Hematopoietic multipotent progenitor cell treated with erythropoietin and hydrocortisone succinate and interleukin-3 and kit ligand, for 17 days (in vitro differentiated cells): ENCODE data around the gene ENGASE.

Experiments
- DNase-seq: peaks from one replicate; pipeline ENCODE4 v3.0.0-alpha.2; 2015; ENCODE audit warnings: low spot score

ENGASE gene

DNA sequence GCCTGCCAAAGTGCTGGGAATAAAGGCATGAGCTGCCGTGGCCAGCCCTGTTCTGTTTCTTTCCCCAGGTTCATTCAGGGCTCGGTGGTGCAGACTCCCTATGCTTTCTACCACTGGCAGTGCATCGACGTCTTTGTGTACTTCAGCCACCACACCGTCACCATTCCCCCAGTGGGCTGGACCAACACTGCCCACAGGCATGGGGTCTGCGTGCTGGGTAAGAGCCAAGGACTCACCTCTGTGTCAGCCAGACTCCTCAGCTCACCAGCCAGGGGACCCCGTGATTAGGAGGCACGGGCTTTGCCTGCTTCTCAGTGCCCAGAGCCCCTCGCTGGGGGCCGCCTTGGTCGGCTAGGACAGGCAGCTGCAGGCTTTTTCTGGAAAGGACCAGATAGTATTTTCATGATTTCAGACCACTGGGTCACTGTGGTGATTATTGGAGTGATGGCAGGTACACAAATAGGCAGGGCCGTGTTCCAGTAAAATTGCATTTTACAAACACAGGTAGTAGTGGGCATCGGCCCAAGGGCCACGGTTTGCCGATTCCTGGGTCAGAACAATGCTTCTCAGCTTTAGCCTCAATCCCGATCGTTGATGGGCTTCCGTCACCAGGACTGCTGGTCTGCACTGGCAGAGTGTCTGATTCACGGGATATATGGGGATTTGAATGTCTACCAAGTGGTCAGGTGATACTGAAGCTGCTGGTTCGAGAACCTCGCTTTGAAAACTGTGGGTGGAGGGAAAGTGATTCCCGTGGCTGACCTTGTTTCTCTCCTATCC lies 5.0 kb downstream of the ENGASE start:
- DNase-seq: no peak

DNA sequence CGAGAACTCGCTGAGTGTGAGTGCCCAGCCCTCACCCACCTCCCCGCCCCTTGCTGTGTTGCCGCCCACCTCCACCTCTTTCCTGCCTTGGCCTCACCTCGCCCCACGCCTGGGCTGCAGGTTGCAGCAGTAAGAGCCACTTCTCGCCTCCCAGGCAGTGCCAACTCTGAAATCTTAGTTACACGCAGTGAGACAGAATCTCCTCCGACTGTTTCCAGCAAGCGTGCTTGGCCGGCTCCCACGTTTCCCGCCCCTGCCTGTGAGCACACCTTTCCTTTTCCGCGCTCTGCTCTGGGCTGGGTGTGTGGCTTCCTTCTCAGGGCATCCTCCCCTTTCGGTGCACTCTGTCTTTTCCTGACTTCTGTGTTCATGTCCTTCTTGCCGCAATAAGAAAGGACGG lies 5.7 kb downstream of the ENGASE start:
- DNase-seq: no peak

DNA sequence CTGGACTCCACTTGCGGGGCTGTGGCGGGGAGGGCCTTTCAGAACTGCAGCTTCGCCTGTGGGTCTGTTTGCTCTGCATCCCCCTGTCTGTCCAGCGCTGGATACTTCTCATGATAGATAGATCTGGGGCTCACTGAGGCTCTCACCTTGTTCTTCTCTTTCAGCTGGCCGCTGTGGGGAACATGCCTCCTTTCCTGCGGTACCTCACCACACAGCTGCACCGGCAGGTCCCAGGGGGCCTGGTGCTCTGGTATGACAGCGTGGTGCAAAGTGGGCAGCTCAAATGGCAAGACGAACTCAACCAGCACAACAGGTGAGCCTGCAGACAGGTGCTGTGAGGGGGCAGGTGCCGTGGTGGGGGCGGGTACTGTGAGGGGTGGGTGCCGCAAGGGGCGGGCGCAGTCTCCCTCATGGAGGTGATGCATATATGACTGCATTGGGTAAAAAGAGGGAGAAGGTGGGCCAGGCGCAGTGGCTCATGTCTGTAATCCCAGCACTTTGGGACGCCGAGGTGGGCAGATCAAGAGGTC lies 6.2 kb downstream of the ENGASE start:
- DNase-seq: no peak

DNA sequence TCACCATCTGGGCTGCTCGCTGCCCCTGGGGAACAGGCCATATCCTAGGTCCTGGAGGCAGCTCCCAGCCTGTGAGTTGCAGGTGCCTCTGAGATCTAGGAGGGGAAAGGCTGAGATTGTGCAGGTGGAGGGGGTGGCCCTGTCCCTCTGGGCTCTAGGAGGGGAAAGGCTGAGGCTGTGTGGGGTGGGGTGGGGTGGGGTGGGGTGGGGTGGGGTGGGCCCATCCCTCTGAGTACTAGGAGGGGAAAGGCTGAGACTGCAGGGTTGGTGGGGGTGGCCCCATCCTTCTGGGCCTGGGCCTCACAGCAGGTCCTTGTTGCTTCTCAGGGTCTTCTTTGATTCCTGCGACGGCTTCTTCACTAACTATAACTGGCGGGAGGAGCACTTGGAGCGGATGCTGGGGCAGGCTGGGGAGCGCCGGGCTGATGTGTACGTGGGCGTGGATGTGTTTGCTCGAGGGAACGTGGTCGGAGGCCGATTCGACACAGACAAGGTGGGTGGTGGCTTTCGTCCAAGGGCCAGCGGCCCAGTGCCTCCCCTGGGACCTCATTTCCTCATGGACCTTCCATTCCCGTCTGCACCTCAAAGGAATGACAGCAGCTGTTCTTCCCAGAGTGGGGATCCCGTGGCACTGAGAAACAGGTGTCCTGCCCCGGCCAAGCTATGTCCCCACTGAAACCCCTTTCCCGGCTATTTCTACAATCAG lies 7.1 kb downstream of the ENGASE start:
- no peak for DNase-seq

DNA sequence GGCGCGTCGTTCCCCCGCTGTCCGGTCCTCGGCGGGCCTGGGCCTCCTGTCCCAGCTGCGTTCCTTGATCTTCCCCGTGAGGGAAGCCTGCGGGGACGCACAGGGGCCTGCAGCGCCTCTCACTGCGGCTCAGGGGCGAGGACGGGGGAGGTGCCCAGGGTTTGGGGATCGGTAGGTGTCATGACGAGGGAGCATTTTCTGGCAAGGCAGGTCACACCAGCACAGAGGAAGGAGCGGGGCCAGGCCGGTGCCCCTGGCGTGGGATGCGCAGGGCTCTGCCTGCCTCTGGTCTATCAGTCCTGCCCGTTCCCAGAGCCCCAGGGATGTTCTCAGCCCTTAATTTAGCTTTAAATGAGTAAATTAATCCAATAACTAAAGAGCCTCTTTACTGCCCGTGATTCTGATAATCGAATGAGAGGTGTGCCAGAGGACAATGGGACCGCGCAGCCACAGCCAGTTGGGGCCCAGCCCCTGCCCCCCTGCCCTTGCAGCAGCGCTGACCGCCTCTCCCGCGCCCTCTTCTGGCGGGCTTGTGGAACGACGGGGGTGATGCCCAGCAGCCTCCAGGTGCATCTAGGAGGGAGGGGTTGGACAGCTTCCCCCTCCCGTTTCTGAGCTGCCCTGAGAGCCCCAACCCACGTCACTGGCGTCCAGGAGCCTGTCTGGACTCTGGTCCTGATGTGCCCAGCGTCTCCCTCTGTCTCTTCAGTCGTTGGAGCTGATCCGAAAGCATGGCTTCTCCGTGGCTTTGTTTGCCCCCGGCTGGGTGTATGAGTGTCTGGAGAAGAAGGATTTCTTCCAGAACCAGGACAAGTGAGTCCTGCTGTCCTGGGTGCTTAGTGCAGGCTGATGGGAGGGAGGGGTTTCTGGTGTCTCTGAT lies 7.9 kb downstream of the ENGASE start:
- DNase-seq: peak; percentile 45

DNA sequence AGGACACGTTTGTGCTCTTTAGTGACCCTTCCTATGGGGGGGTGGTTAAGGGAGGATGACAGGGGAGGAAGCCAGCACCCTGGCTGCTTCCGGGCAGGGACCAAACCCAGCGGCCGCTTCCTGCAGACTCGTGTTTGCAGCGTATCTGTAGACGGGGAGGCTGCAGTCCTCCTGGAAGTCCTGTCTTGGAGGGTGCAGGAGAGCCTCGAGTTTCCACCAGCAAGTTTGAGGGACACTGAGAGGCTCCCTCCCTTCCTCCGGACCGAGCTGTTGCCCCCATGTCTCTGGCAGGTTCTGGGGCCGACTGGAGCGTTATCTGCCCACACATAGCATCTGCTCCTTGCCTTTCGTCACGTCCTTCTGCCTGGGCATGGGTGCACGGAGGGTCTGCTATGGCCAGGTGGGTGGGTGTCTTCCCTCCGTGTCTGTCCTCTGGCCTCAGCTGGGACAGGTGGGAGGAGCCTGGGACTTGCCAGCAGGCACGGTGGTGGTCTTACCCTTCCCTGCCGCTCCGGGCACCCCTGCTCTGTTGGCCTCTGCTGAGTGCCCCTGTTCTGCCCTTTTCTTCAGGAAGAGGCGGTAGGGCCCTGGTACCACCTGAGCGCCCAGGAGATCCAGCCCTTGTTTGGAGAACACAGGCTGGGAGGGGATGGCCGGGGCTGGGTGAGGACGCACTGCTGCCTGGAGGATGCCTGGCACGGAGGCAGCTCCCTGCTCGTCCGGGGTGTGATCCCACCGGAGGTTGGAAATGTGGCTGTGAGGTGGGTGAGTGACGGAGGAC lies 8.8 kb downstream of the ENGASE start:
- DNase-seq: no peak

DNA sequence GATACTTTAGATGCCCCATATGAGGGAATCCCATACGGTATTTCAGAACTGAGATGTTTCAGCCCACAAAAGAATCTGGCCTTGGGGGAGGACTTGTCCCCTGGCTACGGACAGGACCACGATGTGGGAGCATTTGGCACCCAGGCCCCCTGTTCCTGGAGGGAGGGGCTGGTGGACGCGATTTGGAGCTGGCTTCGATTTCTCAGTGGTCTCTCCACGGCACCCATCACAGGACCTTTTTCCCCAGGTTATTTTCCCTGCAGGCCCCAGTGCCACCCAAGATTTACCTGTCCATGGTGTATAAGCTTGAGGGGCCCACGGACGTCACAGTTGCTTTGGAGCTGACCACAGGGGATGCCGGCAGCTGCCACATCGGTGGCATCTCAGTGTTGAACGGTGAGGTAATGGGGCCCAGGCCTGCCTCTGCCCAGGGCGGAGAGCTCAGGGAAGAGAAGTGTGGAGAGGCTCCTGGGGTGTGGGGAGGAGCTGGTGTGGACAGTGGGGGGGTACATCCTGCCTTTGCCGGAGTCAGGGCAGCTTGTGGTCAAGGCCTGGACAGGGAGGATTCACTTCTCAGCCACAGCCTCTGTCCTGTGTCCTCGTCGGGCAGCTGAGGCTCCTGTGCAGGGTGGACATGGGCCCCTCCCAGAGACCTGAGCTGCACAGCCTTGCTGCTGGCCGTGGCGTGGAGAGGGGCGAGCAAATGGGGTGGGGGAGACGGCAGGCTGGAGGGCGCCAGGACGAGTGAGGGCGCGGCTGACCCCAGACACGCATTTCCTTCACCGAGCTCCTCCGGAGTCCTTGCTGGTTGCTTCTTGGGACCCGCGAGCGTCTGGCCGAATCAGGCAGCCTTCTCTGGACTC lies 9.9 kb downstream of the ENGASE start:
- DNase-seq: no peak

DNA sequence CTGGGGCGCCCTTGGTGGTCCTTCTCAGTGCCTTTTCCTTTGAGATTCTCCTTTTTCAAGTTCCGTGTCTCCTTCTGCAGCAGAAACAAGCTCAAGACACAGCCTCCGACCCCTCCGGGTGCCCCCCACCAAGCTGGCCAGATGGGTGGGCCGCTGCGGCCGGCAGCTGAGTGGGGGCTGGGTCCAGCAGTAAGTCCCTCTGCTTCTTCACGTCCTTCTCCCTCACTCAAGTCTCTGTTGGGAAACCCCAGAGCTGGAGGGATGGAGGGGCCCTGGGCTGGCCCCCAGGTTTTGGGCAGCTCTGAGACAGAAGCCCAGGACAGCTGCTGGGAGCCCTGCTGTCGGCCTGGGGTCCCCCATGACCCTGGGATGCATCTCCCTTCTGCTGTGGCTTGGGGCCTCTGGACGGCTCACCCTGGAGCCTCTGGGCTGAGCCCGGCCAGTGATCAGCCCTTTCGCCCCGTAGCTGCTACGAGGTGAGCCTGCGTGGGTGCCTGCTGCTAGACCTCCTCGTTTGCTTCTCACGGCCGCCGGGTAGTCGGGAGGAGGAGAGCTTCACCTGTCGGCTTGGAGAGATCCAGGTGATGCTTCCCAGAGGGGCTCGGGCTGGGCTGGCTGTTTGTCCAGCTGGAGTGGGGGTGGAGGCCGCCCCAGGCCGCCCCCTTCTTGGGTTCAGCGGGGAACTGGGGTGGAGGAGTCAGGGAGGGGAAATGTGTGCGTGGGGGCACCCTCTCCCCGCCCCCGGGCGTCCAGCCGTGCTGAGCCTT lies 10.7 kb downstream of the ENGASE start:
- no peak for DNase-seq

DNA sequence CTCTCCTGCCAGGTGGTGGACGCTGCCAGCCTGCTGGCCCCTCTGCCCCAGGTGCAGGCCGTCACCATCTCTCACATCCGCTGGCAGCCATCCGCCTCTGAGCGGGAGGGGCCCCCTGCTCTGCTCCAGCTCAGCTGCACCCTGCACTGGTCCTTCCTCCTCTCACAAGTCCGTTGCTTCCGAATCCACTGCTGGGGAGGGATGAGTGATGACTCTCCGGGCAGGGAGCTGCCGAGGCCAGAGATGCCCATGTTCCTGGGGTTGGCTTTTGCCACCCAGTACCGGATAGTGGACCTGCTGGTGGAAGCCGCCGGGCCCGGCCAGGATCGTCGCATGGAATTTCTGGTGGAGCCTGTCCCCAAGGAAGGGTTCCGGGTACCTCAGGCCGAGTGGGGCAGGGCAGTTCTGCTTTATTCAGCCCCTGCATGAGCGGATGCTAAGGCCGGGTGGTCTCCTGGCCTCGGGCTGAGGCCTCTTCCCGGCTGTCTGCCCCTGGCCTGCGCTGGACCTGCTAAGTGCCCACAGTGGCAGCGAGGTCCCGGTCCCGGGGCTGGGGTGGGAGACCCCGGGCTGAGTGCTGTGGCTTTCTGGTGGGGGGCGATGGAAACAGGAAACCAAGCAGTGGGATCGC lies 11.4 kb downstream of the ENGASE start:
- no peak for DNase-seq

DNA sequence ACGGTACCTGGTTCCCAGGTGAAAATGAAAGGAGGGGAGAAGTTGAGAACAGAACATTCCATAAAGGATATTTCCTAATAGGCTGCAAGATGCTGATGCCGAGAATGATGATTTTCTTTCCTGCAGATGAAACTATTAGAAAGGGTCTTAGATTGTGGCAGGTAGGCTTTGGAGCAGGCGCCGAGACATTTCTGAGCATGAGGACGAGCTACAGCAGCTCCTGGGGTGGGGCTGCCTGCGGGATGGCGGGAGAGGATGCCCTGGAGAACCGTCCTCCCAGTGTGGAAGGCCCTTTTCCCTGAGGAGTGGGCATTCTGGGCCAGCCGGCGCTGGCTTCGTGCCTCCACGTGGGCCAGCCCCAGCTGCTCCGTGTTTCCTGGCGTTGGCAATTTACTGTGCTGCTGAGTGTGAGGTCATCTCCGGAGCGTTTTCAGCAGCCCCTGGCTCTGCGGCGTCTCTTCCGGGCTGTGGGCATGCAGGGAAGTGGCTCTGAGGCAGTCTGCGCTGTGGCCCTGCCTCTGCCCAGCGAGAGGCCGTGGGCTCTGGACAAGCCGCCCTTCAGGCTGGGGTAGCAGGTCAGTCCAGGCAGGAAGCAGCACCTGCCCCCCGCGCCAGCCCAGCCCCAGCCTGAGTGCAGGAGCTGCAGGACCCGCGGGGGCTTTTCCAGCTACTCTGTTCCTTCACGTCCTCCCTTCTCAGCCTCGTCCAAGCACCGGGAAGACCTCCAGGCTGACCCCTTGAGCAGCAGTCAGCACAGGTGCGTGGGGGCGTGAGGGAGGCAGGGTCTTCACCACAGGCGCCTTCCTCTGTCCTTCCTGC lies 12.2 kb downstream of the ENGASE start:
- no peak for DNase-seq

DNA sequence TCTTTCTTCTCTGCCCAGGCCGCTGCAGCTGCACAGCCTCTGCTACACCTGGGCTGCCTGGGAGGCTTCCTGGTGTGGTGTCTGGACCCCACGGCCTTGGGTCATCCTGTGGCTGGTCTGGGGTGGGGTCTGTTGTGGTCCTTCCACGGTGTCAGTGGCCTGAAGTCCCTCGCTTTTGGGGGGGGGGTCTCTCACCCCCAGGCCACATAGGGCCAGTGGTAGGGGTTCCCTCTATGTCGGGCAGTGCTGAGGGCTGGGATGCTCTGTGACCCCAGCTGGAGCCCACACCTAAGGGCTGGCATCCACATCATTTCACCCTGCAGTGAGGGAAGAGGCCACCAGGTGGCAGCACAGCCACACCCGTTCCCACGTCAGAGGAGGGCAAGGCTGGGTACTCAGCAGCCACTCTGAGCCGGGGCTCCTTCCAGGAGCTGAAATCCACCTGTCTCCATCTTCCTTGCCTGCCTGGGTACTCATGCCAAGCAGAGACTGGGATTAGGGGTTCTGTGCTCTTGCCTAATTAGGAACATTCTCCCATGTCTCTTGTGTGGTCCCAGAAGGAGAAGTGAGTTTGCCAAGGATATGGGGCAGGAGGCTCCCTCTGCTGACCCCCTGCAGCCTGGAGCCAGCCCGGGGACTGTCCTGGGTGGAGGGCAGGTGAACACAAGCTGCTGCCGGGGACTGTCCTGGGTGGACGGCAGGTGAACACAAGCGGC lies 13.0 kb downstream of the ENGASE start:
- peak; percentile 73 for DNase-seq

DNA sequence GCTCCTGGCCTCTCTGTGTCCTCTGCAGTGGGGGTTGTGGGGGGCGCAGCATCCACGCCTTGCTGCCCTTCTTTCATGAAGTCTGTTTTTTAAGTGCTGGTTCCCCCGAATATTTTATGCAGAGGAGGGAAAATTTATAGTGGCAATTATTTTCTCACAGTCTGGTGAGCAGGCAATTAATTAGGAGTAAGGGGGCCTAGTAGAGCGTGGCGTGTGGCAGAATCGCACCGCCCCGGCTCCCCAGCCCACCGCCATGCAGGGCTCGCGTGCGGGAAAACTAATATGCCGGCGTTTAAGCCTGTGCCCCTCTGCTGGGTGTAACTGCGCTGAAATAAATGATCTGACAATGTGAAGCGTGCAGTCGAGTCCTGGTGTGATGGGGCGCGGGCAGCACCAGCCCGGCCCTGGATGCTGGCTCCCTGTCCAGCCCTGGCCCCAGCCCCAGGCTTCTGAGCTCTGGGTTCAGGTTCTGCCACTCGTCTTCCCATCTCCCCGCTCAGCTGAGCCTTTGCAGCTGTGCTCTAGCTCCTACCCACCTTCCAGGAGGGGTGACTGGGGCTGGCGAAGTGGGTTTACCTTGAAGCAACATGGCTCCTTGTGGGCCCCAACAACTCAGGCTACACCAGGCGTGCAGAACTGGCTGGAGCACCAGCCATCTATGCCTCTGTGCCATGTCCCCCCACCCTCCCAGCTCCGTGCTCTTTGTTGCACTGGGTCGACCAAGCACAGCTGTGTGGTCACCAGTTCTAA lies 13.8 kb downstream of the ENGASE start:
- DNase-seq: no peak

DNA sequence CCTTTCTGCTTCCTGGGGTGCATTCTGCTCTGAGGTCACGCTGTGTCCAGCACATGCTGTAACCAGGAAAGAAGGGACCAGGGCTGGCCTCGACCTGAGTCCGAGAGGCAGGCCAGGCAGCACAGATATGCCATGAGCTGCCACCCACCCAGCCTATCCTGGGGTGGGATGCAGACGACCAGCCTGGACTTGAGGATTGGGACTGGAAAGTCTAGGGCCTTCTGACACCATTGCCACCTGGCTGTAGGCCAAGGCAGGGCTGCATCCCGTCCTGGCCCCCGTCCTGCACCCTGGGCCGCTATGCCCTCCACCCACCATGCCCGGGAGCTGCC lies 14.3 kb downstream of the ENGASE start:
- DNase-seq: no peak

DNA sequence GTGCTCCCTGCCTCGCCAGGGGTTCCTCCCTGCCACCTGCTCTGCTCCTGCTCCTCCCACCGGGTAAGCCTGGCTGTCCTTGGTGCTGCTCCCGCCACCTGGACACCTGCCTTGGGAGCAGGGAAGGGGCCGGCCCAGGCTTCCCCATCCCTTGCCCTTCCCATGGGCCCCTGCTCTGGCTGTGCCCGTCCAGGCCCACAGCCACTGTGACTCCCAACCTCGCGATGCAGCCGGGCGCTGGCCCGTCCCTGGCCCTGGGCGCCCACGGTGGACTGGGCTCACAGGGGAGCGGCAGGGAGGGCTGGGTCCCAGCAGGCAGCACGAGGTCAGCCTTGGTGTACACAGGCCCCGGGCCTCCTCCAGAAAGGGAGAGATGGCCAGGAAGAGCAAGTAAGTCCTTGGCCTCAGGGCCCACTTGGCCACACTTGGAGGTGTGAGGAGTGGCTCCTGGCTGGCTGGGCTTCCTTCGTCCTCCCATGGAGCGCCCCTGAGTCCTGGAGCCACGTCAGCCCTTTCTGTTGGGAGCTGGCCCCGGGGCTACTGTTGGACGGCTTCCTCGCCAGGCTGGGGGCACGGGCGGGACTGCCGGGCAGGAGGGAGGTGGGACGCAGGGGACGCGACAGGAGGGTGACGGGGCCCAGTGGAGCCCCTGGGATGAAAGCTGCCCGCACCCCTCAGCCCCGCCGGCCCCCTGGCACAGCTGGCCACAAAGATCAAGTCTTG lies 15.3 kb downstream of the ENGASE start:
- DNase-seq: no peak

DNA sequence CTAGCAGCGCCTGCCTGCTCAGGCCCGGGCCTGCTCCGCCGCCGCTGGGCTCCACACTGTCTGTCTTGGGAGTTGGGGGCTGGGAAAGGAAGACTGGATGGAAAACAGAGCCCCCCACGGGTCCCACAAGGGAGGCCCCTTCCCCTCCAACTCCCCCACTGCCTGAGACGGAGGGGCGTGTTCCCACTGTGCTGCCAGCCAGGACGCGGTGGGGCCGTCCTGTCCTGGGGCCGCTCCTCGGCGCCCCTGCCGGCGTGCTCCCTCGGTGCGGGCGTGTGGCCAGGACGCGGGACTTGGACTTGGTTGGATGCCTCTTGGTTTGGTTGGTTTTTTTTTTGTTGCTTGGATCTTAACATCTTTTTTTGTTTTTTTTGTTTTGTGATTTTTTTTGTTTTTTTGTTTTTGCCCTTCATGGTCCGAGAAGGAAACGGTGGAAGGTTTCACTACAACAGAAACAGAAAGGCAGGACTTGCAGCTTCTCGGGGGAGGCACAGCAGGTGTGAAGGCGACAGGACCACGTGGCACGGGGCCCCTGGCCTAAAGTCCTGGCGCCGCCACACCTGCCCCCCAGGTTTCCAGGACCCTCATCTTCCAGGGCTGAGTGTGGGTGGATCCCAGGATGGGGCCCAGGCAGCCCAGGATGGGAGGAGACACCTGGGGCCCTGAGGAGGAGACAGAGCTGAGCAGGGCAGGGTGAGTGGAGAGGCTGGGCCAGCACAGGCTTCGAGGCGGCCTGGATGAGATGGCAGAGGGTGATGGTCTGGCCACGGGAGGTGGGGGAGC lies 16.0 kb downstream of the ENGASE start:
- no peak for DNase-seq

DNA sequence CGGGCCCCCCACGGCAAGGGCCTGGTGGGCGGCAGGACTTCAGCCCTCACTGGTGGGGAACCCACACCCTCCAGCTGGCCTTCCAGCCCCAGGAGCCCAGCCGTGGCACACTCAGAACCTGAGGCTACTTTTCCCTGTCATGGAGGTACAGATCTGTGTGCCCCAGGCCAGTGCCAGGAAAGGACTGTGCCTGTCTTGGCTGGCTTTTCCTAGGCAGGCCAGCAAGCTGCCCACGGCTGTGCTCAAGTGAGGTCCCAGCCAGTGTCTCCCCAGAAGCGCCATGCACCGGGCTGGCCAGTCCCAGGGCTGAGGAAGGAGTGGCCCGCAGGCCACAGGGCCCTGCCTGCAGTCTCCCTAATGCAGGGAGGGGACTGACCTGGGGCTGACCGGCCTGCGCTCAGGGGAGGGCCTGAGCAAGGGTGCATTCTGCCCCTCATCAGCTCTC lies 16.6 kb downstream of the ENGASE start:
- DNase-seq: no peak
